Measurements from ENCODE around the gene LRTM2. TPM values are rescaled to one million over a fixed set of nuclear protein-coding genes. Genes with fewer than 3 reads are reported as not detected.

LRTM2 gene
- total and polyA plus RNA-seq, 11 donors: not detected

GRCh38 chr12:1792406-1792805, 28.0 kb upstream of the LRTM2 start:
- Histone ChIP-seq H3K4me3 (no peak overlapping the region), H3K4me1 (peaks cover 8 to 43% (median 27%) of the 10 kb centered on the region in 12 donors), H3K27ac (peak overlapping the region in 2 of 12 donors; percentile 9 to 50), H3K27me3 (no peaks in the 10 kb centered on the region), H3K36me3 (peaks cover 0 to 13% (median 1%) of the 10 kb centered on the region in 9 donors), H3K9me3 (no peaks in the 10 kb centered on the region)
- TF ChIP-seq POLR2A (IDR thresholded peaks at IDR 0.05) (no peak), CTCF (IDR thresholded peaks at IDR 0.05) (no peak)
- intact Hi-C loops (cut with DNase I): loop anchor here in 3 of 10 donors (10.0 kb wide), 2 partner anchors 242 to 992 kb away; no protein-coding TSS in a partner anchor
- ATAC-seq: no peak
- WGBS, 4 donors: 76 to 89% (median 83%) methylated on average over 6 of the region's 6 CpGs
- DNase-seq: peak in 1 of 5 donors; percentile 29

- H3K4me1 ChIP-seq: peaks cover 8 to 46% (median 27%) of the 10 kb centered on the region in 12 donors
- H3K4me3 ChIP-seq: no peak overlapping the region
- no peaks in the 10 kb centered on the region for H3K27me3 ChIP-seq
- TF ChIP-seq POLR2A (IDR thresholded peaks at IDR 0.05) (no peak), CTCF (IDR thresholded peaks at IDR 0.05) (no peak)
- DNase-seq (peak in 1 of 5 donors; percentile 25), ATAC-seq (no peak)
- peaks cover 0 to 1% (median 0%) of the 10 kb centered on the region in 9 donors for H3K36me3 ChIP-seq
- H3K27ac ChIP-seq: peak overlapping the region in 10 of 12 donors; percentile 2 to 86 (median 59)
- 90 to 95% (median 91%) methylated on average over 18 to 26 of the region's 26 CpGs for WGBS, 4 donors
- no peaks in the 10 kb centered on the region for H3K9me3 ChIP-seq
- intact Hi-C loops (cut with DNase I): loop anchor here in 3 of 10 donors (10.0 kb wide), 2 partner anchors 241 to 991 kb away; no protein-coding TSS in a partner anchor
Measured at GRCh38 chr12:1793426-1794210, 26.7 kb upstream of the LRTM2 start.

- no peak overlapping the region for H3K4me3 ChIP-seq
- peak overlapping the region in 11 of 12 donors; percentile 6 to 86 (median 63) for H3K27ac ChIP-seq
- H3K4me1 ChIP-seq: peaks cover 8 to 46% (median 27%) of the 10 kb centered on the region in 12 donors
Measured at GRCh38 chr12:1794440-1795090, 25.8 kb upstream of the LRTM2 start.

More at GRCh38 chr12:1794440-1795090, 25.8 kb upstream of the LRTM2 start:
- ATAC-seq: no peak
- Histone ChIP-seq H3K36me3 (no peaks in the 10 kb centered on the region), H3K9me3 (no peaks in the 10 kb centered on the region), H3K27me3 (no peaks in the 10 kb centered on the region)
- intact Hi-C loops (cut with DNase I): loop anchor here in 8 of 10 donors (5.0 to 10.0 kb wide), 8 partner anchors 233 to 990 kb away; partner anchors contain the start of gene CACNA1C (in 1 of the 8)
- DNase-seq: peak in 2 of 5 donors; percentile 20 to 39
- WGBS, 4 donors: 74 to 83% (median 80%) methylated on average over 13 to 15 of the region's 15 CpGs
- TF ChIP-seq POLR2A (IDR thresholded peaks at IDR 0.05): no peak
- TF ChIP-seq CTCF (IDR thresholded peaks at IDR 0.05): no peak
